ENCODE measurements around the gene SORCS3. TPM values are rescaled to one million over a fixed set of nuclear protein-coding genes. Genes with fewer than 3 reads are reported as not detected.

SORCS3 gene
- total RNA-seq, 2 donors from 2014 or later, result 4.3 TPM; not detected in 1

GRCh38 chr10:105029286-105029685 lies 388.2 kb downstream of the SORCS3 start:
- H3K4me1 ChIP-seq (replicated peaks), result no peaks in the 10 kb centered on the region
- no peak overlapping the region for H3K4me3 ChIP-seq
- H3K9me3 ChIP-seq, result no peaks in the 10 kb centered on the region
- TF ChIP-seq POLR2AphosphoS5 (IDR thresholded peaks at IDR 0.05) (no peak), POLR2A (IDR thresholded peaks at IDR 0.05) (no peak), CTCF (IDR thresholded peaks at IDR 0.05) (no peak)
- no peak overlapping the region for H3K27ac ChIP-seq
- H3K36me3 ChIP-seq, result no peaks in the 10 kb centered on the region
- intact Hi-C loops (cut with DNase I), result no loop called here
- DNase-seq (ENCODE audit: low spot score), result no peak
- WGBS, result 48% methylated on average over 1 of the region's 1 CpG
- H3K27me3 ChIP-seq (replicated peaks; ENCODE audit: insufficient read depth), result no peaks in the 10 kb centered on the region

DNA sequence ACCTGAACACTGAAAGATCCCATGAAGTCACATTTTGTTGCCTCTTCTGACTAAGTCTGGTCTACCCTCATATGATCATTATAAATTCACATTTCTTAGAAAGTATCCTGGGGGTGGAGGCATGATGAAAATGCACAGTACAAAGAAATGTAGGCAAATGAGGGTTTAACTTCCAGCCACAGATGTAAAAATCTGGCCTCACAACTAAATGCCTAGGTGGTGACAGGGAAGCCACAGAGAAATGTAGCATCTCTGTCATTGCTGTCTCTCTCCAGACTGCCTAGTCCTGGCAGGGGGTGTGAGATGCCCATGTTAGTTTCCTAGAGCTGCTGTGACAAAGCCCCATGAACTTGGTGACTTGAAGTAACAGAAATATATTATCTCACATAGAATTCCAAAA lies 395.9 kb downstream of the SORCS3 start:
- intact Hi-C loops (cut with DNase I), result no loop called here
- no peak overlapping the region for H3K27ac ChIP-seq
- no peaks in the 10 kb centered on the region for H3K9me3 ChIP-seq
- H3K4me3 ChIP-seq, result no peak overlapping the region
- TF ChIP-seq POLR2A (IDR thresholded peaks at IDR 0.05), result no peak
- TF ChIP-seq POLR2AphosphoS5 (IDR thresholded peaks at IDR 0.05), result no peak
- no peak for TF ChIP-seq CTCF (IDR thresholded peaks at IDR 0.05)
- H3K27me3 ChIP-seq (replicated peaks; ENCODE audit: insufficient read depth), result no peaks in the 10 kb centered on the region
- H3K36me3 ChIP-seq, result no peaks in the 10 kb centered on the region
- no peak for DNase-seq (ENCODE audit: low spot score)
- H3K4me1 ChIP-seq (replicated peaks), result no peaks in the 10 kb centered on the region

- Histone ChIP-seq H3K4me1 (replicated peaks) (no peaks in the 10 kb centered on the region), H3K27me3 (replicated peaks; ENCODE audit: insufficient read depth) (no peaks in the 10 kb centered on the region), H3K36me3 (no peaks in the 10 kb centered on the region), H3K9me3 (no peaks in the 10 kb centered on the region), H3K4me3 (no peak overlapping the region), H3K27ac (no peak overlapping the region)
- WGBS, result 86% methylated on average over 1 of the region's 1 CpG
- intact Hi-C loops (cut with DNase I), result no loop called here
- DNase-seq (ENCODE audit: low spot score), result no peak
- TF ChIP-seq CTCF (IDR thresholded peaks at IDR 0.05) (no peak), POLR2AphosphoS5 (IDR thresholded peaks at IDR 0.05) (no peak), POLR2A (IDR thresholded peaks at IDR 0.05) (no peak)
Observed at GRCh38 chr10:105041956-105042355, 400.9 kb downstream of the SORCS3 start.

GRCh38 chr10:105042906-105043552 lies 401.9 kb downstream of the SORCS3 start:
- Histone ChIP-seq H3K27ac (no peak overlapping the region), H3K36me3 (no peaks in the 10 kb centered on the region), H3K27me3 (replicated peaks; ENCODE audit: insufficient read depth) (no peaks in the 10 kb centered on the region), H3K4me3 (no peak overlapping the region), H3K4me1 (replicated peaks) (no peaks in the 10 kb centered on the region), H3K9me3 (no peaks in the 10 kb centered on the region)
- 76% methylated on average over 4 of the region's 4 CpGs for WGBS
- no peak for DNase-seq (ENCODE audit: low spot score)
- TF ChIP-seq POLR2AphosphoS5 (IDR thresholded peaks at IDR 0.05), result no peak
- no peak for TF ChIP-seq CTCF (IDR thresholded peaks at IDR 0.05)
- TF ChIP-seq POLR2A (IDR thresholded peaks at IDR 0.05), result no peak
- intact Hi-C loops (cut with DNase I), result no loop called here

DNA sequence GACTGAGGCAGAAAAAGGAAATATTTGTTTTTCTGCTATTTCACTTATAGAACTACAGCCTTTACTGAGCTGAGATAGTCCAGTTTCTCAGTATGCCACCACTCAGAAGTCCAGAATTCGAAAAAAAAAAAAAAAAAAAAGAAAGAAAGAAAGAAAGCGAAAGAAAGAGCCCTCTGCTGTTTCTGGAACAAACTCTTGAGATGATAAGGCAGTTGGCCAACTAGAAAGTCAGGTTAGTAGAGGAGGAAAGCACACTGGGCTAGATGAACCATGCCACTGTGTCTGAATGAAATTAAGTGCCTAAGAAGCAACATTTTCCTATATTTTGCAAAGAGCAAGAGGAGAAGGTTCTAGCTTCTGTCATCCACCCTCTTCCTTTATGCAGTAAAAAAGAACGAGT lies 403.8 kb downstream of the SORCS3 start:
- Histone ChIP-seq H3K27me3 (replicated peaks; ENCODE audit: insufficient read depth) (no peaks in the 10 kb centered on the region), H3K27ac (no peak overlapping the region), H3K4me1 (replicated peaks) (no peaks in the 10 kb centered on the region), H3K4me3 (no peak overlapping the region), H3K9me3 (no peaks in the 10 kb centered on the region), H3K36me3 (no peaks in the 10 kb centered on the region)
- WGBS, result 71% methylated on average over 3 of the region's 3 CpGs
- DNase-seq (ENCODE audit: low spot score), result no peak
- intact Hi-C loops (cut with DNase I), result no loop called here
- no peak for TF ChIP-seq POLR2A (IDR thresholded peaks at IDR 0.05)
- no peak for TF ChIP-seq CTCF (IDR thresholded peaks at IDR 0.05)
- TF ChIP-seq POLR2AphosphoS5 (IDR thresholded peaks at IDR 0.05), result no peak
